ENCODE data around the gene SLC7A1.

GRCh38 chr13:29589967-29590366 is 5.5 kb downstream of the SLC7A1 start:
- TF ChIP-seq POLR2A (IDR thresholded peaks at IDR 0.05): no peak
- no peak for TF ChIP-seq CTCF (IDR thresholded peaks at IDR 0.05)
